ENCODE results near the gene MTMR12.
"Not testable (repeated sequence)": the region's sequence is repeated elsewhere in the genome, so short reads cannot be mapped to it uniquely, and the experiment has no call there.

The MTMR12 gene

DNA sequence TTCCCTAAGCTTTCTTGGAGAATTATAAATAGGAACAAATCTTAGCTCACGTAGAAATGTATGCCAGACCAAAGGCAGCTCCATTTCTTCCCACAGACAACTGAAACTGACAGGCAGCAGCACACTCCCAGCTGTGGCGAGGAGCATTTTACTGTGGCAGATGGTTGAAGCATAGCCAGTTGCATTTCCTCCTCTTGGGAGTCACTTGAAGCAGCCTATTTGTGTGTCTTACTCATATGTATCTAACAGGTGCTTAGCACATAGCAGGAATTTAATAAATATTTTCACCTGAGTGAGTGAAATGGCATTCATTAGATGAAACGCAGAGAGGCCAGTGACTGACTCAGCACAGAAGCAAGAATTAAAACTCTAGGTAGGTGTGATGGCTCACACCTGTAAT is 12.3 kb upstream of the MTMR12 start:
- no peak for DNase-seq (ENCODE audit: extremely low read depth in 1 of 2, low read depth in 1 of 2)

DNA sequence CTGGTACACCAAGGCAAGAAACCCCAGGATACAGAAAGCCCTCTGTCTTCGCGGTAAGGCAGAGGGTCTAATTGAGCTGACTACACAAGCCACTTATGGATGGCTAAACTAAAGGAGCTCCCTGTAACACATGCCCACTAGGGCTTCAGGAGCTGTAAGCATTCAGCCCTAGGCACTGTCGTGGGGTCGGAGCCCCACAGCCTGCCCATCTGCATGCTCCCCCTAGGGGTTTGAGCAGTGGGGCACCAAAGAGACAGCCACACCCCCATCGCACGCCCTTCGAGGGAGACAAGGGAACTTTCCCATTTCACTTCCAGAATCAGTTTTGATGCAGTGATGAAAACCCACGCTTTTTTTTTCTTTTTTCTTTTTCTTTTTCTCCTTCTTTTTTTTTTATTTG is 11.0 kb upstream of the MTMR12 start:
- no peak for DNase-seq (ENCODE audit: extremely low read depth in 1 of 2, low read depth in 1 of 2)

DNA sequence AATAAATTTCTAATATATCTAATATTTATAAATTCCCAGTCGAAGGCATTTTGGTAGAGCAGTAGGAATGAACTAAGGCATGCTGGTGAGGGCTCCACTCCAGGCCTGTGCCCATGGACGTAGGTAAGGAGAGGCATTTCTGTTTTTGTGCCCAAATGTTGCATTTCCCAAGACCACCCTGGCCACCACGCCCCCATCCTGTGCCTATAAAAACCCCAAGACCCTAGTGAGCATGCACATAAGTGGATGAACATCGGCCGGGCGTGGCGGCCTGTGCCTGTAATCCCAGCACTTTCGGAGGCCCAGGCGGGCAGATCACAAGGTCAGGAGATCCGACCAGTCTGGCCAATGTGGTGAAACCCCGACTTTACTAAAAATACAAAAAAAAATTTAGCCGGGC is 10.1 kb upstream of the MTMR12 start:
- DNase-seq (ENCODE audit: extremely low read depth in 1 of 2, low read depth in 1 of 2), result no peak

DNA sequence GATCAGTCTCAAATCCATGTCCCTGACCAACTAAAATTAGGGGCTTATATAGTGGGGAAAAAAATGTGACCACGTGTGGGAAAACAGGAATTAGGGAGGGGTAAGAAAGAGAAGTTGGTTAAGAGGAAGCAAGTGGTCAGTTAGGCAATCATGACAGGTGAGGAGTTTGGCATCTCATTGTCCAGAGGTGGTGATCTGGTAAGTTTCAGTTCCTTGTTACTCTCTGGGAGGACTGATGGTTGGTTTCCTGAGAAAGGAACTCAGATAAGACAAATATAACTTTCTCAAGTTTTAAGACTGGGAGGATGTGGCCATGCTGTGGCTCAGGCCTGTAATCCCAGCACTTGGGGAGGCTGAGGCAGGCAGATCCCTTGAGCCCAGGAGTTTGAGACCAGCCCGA is 9.0 kb upstream of the MTMR12 start:
- not testable (repeated sequence) for DNase-seq (ENCODE audit: extremely low read depth in 1 of 2, low read depth in 1 of 2)

DNA sequence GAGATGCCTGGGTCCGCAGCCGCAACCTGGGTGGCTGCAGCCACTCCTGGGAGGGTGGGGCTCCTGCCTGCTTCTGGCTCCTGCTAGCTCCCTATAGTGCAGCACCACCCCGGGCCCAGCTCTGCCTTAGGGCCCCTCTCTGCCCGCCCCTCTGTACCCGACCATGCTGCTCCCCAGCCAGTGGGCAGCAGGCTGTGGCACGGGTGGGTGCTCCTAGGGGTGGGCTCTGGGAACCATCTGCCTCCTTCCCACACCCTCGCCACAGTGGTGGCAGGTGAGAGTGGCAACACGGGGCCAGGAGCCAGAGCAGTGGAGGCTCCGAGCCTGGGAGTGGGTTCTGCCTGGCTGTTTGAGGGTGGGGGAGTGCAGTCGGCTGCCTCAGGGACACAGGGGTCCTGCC is 7.8 kb upstream of the MTMR12 start:
- no peak for DNase-seq (ENCODE audit: extremely low read depth in 1 of 2, low read depth in 1 of 2)

DNA sequence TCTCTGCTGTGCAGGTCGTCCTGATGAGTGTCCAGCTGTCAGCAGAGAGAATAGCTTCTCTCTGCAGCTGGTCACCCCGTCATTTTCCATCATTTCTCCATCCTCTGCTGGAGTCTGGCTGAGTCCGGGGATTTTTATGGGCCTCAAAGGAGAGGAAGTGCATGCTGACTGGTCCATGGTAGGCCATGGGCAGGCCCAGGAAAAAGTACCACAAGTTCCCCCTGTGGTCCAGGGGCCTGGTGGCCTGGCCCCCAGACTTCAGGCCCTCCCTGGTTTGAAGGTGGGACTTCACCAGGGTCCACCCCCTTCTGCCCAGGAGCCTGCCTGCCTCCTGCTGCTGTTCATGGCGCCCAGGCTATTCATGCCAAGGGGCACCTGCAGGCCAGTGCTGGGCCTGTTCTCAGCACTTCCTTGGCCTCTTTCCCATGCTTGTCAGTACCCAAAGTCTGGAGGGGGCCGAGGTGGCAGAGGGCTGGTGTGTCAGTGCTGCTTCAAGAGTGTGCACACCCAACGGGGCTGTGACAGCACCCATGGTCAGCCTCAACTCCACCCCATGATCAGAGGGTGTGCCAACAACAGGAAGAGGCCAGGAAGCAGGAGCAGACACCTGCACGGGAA is 7.3 kb upstream of the MTMR12 start:
- no peak for DNase-seq (ENCODE audit: extremely low read depth in 1 of 2, low read depth in 1 of 2)

DNA sequence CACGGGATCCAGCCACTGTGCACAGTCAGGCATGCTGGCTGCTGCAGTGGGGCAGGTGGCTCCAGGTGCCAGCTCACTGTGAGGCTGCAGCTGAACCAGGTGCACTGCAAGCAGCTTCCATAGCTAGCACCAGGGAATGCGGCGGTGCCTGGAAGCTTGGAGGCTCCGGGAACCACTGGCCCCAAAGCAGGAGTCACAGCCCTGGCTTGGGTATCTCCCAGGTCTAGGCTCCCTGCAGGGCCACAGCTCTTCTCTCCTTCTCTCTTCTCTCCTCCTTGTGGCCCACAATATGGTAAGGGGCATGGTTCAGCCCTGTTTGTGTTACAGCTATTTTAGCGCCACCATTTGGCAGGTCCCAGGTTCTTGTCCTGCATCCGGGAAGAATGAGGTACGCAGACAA is 6.7 kb upstream of the MTMR12 start:
- DNase-seq (ENCODE audit: extremely low read depth in 1 of 2, low read depth in 1 of 2), result no peak

DNA sequence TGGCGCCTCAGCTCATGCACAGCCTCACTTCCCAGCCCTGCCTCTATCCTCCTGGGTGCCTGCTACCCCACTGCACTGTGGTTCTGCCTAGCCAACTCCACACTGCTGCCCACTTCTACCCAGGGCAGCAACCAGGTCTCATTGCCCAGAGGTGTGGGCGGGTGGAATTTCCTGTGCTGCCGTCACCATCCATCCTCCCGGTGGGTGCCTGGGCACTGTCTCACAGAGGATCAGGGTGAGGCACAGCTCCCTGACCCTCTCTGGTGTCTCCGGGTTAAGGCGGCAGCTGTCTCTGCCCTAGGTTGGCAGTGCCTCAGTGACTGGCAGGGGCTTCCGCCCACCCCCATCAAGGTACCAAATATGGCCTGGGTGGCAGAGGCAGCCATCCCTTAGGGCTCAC is 4.3 kb upstream of the MTMR12 start:
- DNase-seq (ENCODE audit: extremely low read depth in 1 of 2, low read depth in 1 of 2), result no peak

DNA sequence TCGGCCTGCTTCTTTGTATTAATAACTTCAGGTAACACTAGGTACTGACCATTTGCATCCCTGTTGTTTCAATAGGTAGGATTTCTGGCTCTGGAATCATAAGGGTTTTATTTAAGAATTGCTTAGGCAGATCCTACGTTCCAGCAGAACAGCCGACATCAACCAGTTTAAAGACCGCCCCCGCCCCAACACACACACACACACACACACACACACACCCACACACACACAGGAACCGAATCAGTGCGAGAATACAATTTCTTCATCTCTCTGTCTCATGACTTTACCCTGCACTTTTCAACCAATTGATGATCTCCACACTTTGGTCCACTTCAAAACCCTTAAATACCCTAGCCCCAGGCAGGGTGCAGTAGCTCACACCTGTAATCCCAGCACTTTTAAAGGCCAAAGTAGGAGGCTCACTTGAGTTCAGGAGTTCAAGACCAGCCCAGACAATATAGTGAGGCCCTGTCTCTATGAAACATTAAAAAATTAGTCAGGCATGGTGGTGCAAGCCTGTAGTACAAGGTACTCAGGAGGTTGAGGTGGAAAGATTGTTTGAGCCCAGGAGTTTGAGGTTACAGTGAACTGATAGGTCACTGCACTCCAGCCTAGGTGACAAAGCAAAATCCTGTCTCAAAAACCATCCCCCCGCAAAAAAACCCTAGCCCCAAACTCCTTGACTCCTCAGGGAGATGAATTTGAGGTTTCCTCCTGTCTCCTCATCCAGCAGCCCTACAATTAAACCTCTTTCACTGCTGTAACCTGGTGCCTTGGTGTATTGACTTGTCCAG is 2.7 kb upstream of the MTMR12 start:
- no peak for DNase-seq (ENCODE audit: extremely low read depth in 1 of 2, low read depth in 1 of 2)

DNA sequence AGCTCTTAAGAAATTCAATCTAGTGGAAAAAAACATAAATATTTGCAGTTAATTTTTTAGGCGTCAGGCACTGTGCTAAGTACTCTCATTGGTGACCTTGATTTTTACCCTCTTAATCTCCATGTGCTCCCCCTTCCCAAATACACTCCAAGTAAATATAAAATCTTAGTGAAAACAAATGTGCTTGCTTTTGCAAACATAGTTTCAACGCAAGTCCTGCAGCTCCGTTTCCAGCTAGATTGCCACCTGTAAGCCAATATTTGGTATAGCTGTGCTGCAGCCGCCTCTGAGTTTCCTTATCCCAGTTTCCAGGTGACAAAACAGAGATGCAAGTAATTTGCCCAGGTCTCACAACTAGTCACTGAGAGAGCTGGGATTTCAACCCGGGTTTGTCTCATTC is 1.9 kb upstream of the MTMR12 start:
- no peak for DNase-seq (ENCODE audit: extremely low read depth in 1 of 2, low read depth in 1 of 2)

DNA sequence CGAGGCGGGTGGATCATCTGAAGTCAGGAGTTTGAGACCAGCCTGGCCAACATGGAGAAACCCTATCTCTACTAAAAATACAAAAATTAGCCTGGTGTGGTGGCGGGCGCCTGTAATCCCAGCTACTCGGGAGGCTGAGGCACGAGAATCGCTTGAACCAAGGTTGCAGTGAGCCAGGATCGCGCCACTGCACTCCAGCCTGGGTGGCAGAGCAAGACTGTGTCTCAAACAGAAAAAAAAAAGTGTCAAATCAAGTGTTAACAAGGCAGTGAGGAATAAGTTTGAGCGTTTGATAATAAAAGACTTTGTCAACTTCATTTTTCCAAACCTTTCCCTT is 1.4 kb upstream of the MTMR12 start:
- not testable (repeated sequence) for DNase-seq (ENCODE audit: extremely low read depth in 1 of 2, low read depth in 1 of 2)

DNA sequence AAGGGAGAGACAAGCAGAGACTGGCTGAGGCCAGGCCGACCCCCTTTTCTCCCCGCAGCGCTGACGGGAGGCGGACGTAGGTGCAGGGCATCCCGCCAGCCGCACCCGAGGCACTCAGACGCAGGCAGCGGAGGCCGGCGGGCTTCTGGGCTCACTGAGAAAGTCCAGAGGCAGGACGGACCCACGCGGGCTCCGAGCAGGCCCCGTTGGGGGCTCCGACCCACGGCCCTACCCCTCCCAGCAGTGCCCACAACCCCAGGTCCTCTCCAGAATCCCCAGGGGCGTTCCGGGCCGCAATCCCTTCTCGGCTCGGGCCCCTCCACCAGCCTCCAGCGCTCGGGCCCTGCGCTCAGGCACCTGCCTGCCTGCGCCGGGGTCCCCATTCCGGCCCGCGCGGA is 543 bp downstream of the MTMR12 start:
- DNase-seq (ENCODE audit: extremely low read depth in 1 of 2, low read depth in 1 of 2), result peak; percentile 29 to 33

DNA sequence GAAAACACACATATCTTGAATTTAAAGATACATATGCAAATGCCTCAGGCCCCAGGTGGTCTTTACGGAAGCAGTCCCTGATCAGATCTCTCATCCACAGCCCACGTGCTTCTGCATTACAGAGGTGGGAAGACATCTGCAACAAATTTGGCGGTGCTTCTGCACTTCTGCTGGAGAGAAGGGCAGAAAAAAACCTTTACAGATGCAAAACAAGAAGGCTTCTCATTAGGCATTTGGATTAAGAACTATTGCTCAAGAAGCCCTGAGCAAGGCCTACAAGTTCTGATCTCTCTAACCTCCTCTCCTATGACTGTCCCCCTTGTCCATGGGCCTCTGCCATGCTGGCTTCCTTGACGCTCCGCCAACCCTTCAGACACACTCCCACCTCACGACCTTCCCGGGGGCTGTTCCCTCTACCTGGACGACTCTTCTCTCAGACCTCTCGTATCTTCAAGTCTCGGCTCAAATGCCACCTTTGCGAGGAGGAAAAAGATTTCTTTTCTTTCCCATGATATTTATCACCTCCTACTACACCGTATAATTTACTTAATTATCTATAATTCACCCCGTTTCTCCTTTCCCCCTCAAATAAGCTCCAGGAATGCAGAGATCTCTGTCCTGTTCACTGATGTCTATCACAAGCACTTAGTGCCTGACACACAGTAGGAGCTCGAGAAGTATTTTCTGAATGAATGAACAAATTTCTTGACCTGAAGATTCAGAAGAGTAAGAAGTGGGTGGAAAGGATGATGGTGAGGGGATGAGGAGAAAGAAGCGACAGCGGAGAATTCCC is 1.1 kb downstream of the MTMR12 start:
- DNase-seq (ENCODE audit: extremely low read depth in 1 of 2, low read depth in 1 of 2), result no peak

DNA sequence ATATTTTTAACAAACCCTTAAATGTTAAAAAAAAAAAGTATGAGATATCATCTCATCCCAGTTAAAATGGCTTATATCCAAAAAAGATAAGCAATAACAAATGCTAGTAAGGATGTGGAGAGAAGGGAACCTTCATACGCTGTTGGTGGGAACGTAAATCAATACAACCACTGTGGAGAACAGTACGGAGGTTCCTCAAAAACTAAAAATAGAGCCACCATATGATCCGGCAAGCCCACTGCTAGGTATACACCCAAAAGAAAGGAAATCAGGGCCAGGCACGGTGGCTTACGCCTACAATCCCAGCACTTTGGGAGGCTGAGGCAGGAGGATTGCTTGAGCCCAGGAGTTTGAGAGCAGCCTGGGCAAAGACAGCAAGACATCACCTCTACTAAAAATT is 3.0 kb downstream of the MTMR12 start:
- no peak for DNase-seq (ENCODE audit: extremely low read depth in 1 of 2, low read depth in 1 of 2)

DNA sequence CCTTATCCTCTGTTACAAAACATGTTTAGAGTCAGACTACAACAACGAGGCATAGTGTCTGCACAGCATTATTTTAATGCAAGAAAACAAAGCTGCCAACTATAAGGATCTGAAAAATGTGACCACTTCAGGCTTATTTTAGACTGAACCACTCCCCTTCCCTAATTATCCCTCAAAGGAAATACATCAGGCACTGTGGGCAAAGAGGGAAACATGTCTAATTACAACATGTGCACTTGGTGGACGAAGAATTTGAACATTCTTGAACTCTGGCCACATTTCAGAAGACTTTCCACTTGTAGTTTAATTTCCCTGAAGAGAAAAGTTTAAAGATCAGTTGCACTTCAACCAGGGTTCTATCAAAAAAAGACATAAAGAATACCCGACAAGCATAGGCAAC is 3.8 kb downstream of the MTMR12 start:
- no peak for DNase-seq (ENCODE audit: extremely low read depth in 1 of 2, low read depth in 1 of 2)

DNA sequence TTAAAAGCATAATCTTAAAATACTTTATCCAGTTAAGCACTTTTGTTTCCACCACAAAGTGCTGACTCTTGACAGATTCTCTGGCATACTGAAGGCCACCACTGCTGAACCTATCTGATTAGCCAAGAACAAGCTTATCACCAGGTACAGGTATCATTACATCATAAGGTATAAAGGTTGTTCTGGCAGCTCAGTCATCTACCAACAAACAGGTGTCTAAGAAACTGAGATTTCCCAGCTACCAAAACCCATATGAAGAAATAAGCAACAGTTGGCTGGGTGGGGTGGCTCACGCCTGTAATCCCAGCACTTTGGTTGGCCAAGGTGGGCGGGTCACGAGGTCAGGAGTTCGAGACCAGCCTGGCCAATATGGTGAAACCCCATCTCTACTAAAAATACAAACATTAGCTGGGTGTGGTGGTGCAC is 5.0 kb downstream of the MTMR12 start:
- DNase-seq (ENCODE audit: extremely low read depth in 1 of 2, low read depth in 1 of 2), result no peak

DNA sequence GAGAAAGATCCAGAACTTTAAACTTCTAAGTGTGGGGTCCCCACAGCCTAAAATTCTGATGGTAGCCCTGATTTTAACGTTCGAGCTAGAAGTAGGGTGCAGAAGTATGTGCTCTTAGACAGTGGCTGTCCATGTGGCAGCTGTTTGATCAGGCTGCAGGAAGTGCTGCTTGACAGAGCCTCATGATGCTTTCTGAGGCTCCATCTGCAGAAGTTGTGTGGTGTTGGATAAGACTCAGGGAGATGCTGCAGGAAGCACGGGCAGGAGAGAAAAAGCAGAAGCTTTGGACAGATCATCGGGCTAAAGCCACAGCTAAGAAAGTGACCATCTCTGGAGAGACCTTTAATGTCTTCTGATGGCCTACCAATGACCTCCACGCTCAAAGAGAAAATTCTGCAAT is 8.1 kb downstream of the MTMR12 start:
- no peak for DNase-seq (ENCODE audit: extremely low read depth in 1 of 2, low read depth in 1 of 2)

DNA sequence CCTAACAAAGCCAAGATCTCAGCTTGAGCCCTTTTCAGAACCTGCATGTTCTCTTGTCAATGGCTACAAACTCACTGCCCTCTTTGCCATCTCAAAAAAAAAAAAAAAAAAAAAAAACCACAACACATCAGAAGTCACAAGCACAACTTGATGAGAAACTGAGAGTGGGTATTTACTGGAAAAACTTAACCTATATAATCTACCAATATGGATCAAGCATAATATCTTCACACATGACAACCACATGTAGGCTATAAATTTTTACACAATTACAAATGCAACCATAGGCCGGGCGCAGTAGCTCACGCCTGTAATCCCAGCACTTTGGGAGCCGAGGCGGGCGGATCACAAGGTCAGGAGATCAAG is 9.0 kb downstream of the MTMR12 start:
- no peak for DNase-seq (ENCODE audit: extremely low read depth in 1 of 2, low read depth in 1 of 2)

DNA sequence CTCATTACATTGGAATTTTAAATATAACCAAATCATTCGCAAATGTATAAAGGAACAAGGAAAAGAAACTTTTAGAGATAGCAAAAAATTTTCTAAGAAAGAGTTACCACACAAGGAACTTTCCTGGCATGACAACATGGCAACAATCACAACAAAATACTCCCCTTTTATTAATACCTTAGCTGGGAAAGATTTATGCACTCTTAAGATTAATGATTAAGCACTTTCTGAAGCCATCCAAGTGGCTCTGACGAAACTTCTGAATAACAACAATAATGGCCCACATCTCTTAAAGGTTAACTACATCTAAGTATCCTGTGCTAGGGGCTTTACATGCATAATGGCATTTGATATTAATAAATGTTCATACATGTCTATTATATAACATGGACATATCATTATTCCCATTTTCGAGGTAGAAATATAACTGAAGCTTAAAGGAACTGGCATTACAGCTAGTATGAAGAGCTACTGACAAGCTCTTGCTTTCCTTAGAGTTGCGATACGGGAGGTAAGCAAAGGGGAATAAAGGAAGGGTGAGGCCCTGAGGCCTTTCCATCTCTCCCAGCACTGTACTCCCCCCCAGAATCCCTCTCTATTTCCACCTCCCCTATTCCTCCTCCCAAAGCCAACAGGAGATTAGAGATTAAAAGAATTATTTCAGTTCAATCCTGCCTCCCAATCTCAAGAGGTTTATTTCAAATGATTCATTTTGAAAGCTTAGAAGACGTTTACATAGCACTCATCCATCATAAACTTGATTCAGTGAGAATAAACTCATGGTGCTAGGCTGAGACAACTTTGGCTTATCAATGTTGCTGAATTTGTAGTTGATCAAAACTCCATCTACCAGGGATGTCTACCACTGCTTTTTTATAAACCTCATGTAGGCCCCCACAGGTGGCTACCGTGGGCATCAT is 9.6 kb downstream of the MTMR12 start:
- DNase-seq (ENCODE audit: extremely low read depth in 1 of 2, low read depth in 1 of 2), result no peak

DNA sequence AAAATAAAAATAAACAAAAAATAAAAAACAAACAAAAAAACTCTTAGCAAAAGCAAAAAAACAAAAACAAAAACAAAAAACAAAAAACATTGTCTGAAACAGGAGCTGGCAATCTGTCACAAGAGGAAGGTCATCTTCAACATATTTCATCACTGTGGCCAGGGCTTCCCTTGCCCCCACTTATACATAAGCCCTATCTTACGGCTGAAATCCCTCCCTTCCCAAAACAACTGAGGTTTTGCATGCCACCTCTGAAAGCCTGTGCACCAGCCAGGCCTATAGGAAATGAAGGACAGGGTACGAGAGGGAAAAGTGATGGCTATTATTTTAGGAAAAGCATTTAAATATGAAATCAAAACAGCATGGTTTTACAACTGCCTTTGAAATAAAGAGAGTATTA is 10.8 kb downstream of the MTMR12 start:
- no peak for DNase-seq (ENCODE audit: extremely low read depth in 1 of 2, low read depth in 1 of 2)

DNA sequence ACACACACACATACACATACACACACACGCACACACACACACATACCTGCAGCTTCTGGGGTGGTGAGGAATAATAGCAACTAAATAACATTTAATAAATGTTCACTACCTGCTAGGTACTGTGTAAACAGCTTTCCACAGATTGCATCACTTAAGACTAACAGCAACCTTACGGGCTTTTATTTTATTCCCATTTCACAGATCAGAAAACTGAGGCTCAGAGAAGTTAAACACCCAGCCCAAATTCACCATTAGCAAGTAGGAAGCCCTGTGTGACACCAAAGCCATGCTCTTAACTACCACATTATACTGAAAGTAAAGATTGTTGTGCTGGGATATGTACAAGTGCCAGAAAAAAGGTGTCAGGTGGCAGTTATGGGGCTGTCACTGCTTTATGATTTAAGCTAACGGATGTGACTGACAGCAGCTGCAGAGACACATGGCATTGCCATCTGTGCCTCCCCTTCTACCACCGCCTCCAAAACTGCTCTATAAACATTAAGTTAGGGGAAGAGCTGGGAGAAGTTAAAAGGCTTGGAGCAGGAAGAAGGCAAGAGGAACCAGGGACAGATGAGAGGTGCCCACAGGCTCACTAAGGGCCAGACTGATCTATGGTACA is 13.6 kb downstream of the MTMR12 start:
- DNase-seq (ENCODE audit: extremely low read depth in 1 of 2, low read depth in 1 of 2), result no peak

Measured in stimulated activated CD8-positive, alpha-beta memory T cell treated with anti-CD3 and anti-CD28 coated beads, Interleukin-7, amount 100 ng/mL, for 48 hours (primary cell).